HG03558 (cell line): ENCODE results near the gene PLAU.

Experiments
- ATAC-seq: cut with Tn5 transposase; IDR thresholded peaks from one replicate; pipeline ENCODE4 v1.9.1; 2021; ENCODE audit warnings: moderate number of reproducible peaks; ENCODE audit not compliant: unreplicated experiment; ENCODE audit errors: extremely low read depth

PLAU gene

DNA sequence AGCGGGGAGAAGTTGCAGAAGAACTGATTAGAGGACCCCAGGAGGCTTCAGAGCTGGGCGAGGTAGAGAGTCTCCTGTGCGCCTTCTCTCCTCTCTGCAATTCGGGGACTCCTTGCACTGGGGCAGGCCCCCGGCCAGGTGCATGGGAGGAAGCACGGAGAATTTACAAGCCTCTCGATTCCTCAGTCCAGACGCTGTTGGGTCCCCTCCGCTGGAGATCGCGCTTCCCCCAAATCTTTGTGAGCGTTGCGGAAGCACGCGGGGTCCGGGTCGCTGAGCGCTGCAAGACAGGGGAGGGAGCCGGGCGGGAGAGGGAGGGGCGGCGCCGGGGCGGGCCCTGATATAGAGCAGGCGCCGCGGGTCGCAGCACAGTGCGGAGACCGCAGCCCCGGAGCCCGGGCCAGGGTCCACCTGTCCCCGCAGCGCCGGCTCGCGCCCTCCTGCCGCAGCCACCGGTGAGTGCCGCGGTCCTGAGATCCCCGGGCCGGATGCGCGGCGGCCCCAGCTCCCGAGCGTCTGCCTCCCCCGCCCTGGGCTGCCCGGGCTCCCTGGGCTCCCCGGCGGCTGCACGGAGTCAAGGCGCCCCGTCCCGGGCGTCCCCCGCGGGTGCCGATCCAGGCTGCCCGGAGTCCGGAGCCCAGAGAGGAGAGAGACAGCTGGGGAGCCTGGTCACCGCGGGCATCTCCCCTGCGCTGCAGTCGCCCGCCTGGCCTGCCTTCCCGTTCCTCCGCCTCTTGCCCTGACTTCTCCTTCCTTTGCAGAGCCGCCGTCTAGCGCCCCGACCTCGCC, at the start of gene PLAU:
Gene PLAU (plus strand): TSS at position 369 of the 789 bp plus-strand sequence. CDS start 424 bp downstream, outside the sequence.
- no peak for ATAC-seq

- no peak for ATAC-seq
These were observed 48.9 kb upstream of the PLAU start for GRCh38 chr10:73862011-73862410.

GRCh38 chr10:73863039-73863817, 47.7 kb upstream of the PLAU start:
- no peak for ATAC-seq

- no peak for ATAC-seq
These were observed 46.7 kb upstream of the PLAU start for GRCh38 chr10:73864229-73864628.

GRCh38 chr10:73865107-73865458, 45.8 kb upstream of the PLAU start:
- no peak for ATAC-seq

- peak; percentile 42 for ATAC-seq
These were observed 45.2 kb upstream of the PLAU start for GRCh38 chr10:73865459-73866442.

GRCh38 chr10:73866621-73867020, 44.3 kb upstream of the PLAU start:
- no peak for ATAC-seq

DNA sequence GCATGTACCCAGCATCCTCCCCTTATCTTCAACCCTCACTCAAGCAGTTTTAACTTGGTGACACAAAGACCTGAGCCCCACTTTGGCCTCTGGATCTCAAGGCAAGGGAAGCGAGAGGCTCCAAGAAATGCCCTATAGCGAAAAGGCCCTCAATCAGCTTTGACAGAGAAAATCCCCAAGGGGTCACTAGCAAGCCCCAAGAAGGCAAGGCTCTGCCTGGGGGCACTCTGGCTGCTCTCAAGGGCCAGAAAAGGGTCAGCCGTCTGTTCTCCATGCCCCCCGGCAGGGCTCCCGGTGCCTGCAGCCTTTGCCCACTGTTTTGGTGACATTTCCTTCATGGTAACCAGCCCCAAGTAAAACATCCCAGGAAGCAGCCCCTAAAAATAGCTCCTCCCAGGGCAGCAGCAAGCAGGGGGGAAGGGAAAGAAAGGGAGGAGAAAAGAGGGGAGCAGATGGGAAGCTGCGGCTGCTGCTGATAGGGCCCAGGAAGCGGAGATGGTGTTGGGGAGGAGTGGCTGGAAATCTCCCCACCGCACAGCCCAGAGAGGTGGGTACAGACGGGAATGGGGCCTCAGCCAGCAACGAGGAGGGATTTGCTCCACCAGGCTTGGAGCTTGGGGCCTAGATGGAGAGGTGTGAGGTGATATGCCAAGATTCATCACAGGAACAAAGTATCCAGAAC, 43.7 kb upstream of the PLAU start:
- ATAC-seq, result no peak

DNA sequence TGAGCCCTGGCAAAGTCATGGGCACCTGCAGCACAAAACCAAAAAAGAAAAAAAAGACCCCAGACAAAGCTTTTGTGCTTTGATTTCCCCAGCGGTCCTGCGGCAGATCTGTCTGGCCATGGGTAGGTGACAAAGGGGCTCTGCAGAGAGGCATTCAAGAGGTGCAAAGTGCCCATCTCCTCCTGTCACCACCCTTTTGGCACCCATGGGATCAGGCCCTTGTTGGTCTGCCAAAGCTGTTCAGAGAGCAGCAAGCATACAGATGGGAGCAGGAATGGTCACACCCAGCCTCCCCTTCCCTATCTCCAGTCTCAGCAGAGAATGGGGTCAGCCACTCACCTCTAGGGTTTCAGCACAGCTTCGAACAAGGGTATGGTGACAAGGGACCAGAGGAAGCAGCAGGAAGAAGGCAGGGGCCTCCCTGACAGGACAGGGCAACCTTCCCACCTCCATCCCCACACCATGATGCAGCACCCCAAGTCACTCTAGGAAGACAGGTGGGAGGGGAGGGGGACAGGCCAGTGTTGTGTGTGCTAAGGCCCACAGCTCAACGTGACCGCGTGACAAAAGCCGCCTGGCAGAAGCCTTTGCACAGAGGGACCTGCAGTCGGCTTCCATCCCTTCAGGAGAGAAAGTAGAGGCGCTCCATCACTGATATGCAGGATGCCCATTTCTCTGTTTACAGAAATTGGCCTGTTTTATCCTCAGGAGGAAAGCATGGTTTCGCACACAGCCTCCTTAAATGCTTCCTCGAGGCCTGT, 42.9 kb upstream of the PLAU start:
- ATAC-seq, result no peak

GRCh38 chr10:73868655-73869195, 42.2 kb upstream of the PLAU start:
- ATAC-seq, result no peak

DNA sequence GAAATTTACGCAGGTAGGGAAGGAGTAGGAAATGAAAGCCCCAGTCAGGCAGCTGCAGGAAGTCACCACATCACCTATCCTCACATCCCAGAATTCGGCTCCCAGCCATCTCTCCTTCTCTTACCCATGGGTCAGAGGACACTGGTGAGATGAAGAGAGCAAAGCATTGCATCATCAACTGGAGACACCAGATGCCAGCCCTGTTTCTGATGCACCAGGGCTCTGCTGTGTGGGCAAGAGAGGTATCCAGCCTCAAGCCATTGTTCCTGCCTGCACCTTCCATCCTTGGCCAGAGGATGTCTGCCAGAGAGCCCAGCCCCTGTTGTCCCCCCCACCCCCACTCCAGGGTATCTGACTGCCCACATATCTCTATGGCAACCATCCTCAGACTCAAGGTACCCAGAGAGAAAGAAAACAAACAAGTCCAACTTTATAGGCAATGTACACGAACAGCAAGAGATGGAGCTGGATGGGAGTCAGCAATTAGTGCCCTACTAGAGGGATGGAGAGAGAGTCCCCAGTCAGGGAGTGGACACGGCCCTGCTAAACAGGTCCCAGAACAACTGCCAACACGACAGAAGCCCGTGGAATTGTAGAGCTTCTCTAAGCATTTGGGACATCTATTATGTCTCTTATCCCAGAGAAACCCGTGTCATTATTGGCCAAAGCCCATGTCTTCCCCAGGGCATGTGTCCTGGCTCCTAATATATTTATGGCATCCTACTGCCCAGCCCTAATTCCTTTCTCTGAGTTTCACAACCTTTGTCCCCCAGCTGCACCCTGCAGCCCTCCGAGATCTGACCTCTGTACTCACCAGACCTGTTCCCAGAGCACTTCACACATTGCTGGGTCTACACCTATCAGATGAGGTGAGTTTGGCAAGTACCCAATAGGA, 39.4 kb upstream of the PLAU start:
- ATAC-seq, result no peak

DNA sequence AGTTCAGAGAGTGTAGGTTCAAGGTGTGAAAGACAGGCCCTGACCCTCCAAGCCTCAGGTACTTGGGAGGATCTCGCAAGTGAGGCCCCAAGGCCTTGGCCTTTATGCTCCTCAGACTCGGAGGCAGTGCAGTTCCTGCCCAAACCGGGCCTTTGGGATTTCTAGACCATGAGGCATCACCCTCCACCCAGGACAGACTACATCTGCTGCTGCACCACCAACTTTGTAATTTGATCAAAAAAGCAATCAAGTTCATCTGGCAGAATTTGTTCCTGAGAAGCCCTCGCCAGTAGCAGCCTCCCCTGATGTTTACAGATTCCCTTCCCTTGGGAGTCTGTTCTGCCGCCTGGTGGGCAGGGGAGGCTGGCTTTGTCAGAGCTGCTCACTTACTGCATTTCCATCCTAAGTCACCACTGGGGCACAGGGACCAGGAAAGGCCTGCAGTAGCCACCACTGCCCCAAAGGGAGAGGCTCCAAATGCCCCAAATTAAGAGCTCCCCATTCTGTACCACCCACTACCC, 38.7 kb upstream of the PLAU start:
- ATAC-seq, result no peak

- ATAC-seq, result no peak
These were observed 37.6 kb upstream of the PLAU start for GRCh38 chr10:73873142-73873837.

- no peak for ATAC-seq
These were observed 37.1 kb upstream of the PLAU start for GRCh38 chr10:73873838-73874215.

DNA sequence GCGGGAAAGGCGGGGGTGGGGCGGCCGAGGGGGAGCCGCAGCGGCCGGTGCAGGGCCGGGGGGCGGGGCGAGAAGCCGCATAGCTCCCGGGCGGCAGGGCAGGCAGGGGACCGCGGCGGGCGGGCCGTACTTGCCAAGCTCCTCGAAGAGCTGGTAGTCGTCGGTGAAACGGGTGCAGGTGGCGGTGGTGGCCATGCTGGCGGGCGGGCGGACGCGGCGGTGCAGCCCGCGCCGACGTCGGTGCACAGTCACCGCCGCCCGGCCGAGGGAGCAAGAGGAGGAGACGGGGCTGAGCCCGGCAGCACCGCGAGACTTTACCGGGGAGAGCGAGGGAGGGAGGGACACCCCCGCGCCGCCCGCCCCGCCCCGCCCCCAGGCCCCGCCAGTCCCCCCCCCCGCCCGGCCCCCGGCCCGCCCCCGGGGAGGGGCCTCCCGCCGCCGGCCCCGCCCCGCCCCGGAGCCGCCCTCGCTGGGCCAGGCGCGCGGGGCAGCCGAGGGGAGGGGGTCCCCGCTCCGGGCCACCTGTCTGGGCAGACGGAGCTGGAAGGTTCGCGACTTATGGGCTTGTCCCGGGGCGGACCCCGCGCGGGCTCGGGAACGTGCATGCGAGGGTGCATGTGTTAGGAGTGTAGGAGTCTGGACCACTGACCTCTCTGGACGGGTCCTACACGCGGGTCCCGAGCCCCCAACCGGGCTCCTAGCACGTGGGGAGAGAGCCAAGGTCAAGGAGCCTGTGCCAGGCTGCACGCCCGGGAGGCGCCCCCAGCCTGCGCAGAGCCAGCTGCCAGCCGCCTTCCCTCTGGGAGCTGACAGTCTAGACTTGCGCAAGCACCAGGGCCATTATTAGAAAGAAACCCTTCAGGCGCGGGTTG, 36.4 kb upstream of the PLAU start, which contains the start of gene CAMK2G:
Gene CAMK2G (minus strand): TSS at position 289 of the 872 bp plus-strand sequence. CDS start 94 bp downstream, at position 195.
- no peak for ATAC-seq

- no peak for ATAC-seq
These were observed 35.8 kb upstream of the PLAU start for GRCh38 chr10:73875139-73875475.
